GM23338 (cell line): ENCODE results near the gene LCE3B. TPM values are rescaled to one million over a fixed set of nuclear protein-coding genes. Genes with fewer than 3 reads are reported as not detected.

Source experiments
- ATAC-seq: fragments of 200-7000 bp; cut with Tn5 transposase; 3 replicates; pipeline ENCODE4 v1.9.1; 2020
- DNase-seq: peaks from one replicate; pipeline ENCODE4 v3.0.0-alpha.2; 2015; ENCODE audit warnings: low spot score
- H2AFZ ChIP-seq: fragments of 200-600 bp; sonication (generic); 2 replicates; pipeline ENCODE4 v1.8.0; 2016; ENCODE audit warnings: antibody characterized with exemption, mild to moderate bottlenecking, moderate library complexity
- H3F3A ChIP-seq: fragments of 200-600 bp; sonication (generic); replicated peaks from 2 replicates; pipeline ENCODE4 v1.8.0; 2017; ENCODE audit warnings: antibody characterized with exemption, mixed run types, low read depth
- H3K27ac ChIP-seq: fragments of 200-600 bp; sonication (generic); 2 replicates; pipeline ENCODE4 v1.6.1; 2016; ENCODE audit warnings: low read depth
- H3K27me3 ChIP-seq: fragments of 200-600 bp; sonication (generic); 2 replicates; pipeline ENCODE4 v1.8.0; 2016; ENCODE audit warnings: mild to moderate bottlenecking, mixed run types, moderate library complexity; ENCODE audit not compliant: insufficient read depth
- H3K36me3 ChIP-seq: fragments of 200-600 bp; sonication (generic); 2 replicates; pipeline ENCODE4 v1.8.0; 2016; ENCODE audit warnings: mild to moderate bottlenecking; ENCODE audit not compliant: insufficient read depth
- H3K4me1 ChIP-seq: fragments of 200-600 bp; sonication (generic); 2 replicates; pipeline ENCODE4 v1.8.0; 2016; ENCODE audit warnings: mild to moderate bottlenecking, moderate library complexity; ENCODE audit not compliant: insufficient read depth
- H3K4me2 ChIP-seq: fragments of 200-600 bp; sonication (generic); 2 replicates; pipeline ENCODE4 v1.7.1; 2017; ENCODE audit warnings: mixed run types
- H3K4me3 ChIP-seq: fragments of 200-600 bp; sonication (generic); 2 replicates; pipeline ENCODE4 v1.6.1; 2016; ENCODE audit warnings: mixed run types
- H3K79me2 ChIP-seq: fragments of 200-600 bp; sonication (generic); replicated peaks from 2 replicates; pipeline ENCODE4 v1.8.0; 2017; ENCODE audit warnings: mild to moderate bottlenecking; ENCODE audit not compliant: insufficient read depth
- H3K9me2 ChIP-seq: fragments of 200-600 bp; sonication (generic); 2 replicates; pipeline ENCODE4 v1.8.0; 2017; ENCODE audit not compliant: insufficient read depth
- H4K20me1 ChIP-seq: fragments of 200-600 bp; sonication (generic); replicated peaks from 2 replicates; pipeline ENCODE4 v1.8.0; 2017; ENCODE audit warnings: mild to moderate bottlenecking; ENCODE audit not compliant: insufficient read depth
- H3K27ac Mint-ChIP-seq: 2 replicates; pipeline ENCODE4 v1.8.0; 2020; ENCODE audit warnings: inconsistent platforms, mild to moderate bottlenecking, moderate library complexity, mixed read lengths
- H3K27me3 Mint-ChIP-seq: 3 replicates; pipeline ENCODE4 v1.8.0; 2022; ENCODE audit warnings: low read depth, mild to moderate bottlenecking, moderate library complexity, mixed read lengths, inconsistent platforms; ENCODE audit not compliant: insufficient read depth, poor library complexity
- H3K36me3 Mint-ChIP-seq: 3 replicates; pipeline ENCODE4 v1.8.0; 2021; ENCODE audit warnings: low read depth, mild to moderate bottlenecking, inconsistent platforms, moderate library complexity, mixed read lengths
- H3K4me1 Mint-ChIP-seq: 3 replicates; pipeline ENCODE4 v1.8.0; 2020; ENCODE audit warnings: mild to moderate bottlenecking, inconsistent platforms, mixed read lengths
- H3K4me3 Mint-ChIP-seq: 3 replicates; pipeline ENCODE4 v1.8.0; 2021; ENCODE audit warnings: moderate library complexity, mild to moderate bottlenecking, inconsistent platforms, mixed read lengths
- H3K9me3 Mint-ChIP-seq: 3 replicates; pipeline ENCODE4 v1.8.0; 2020; ENCODE audit warnings: moderate library complexity, mild to moderate bottlenecking, inconsistent platforms, mixed read lengths
- CREB1 ChIP-seq: fragments of 250-450 bp; sonication (Bioruptor Pico); IDR thresholded peaks from 2 replicates; pipeline ENCODE4 v1.5.0; 2020; ENCODE audit warnings: low read depth, mild to moderate bottlenecking, moderate library complexity
- CTCF ChIP-seq, 2 experiments: fragments of 200-600 bp in 1 of 2; sonication (generic) in 1 of 2; conservative IDR thresholded peaks; 2 replicates each; pipeline versions ENCODE4 v1.5.1 to v1.6.1; 2016 to 2017; ENCODE audit warnings: antibody characterized with exemption in 2 of 2, low read depth in 2 of 2, mild to moderate bottlenecking in 2 of 2, moderate library complexity in 1 of 2
- ETS1 ChIP-seq: IDR thresholded peaks from 2 replicates; pipeline ENCODE4 v1.6.1; 2016; ENCODE audit warnings: antibody characterized with exemption
- EZH2 ChIP-seq: fragments of 200-600 bp; sonication (generic); IDR thresholded peaks from one replicate; pipeline ENCODE4 v1.8.0; 2017; ENCODE audit warnings: antibody characterized with exemption, mild to moderate bottlenecking, low read depth; ENCODE audit not compliant: unreplicated experiment
- EZH2phosphoT487 ChIP-seq: fragments of 200-600 bp; sonication (generic); IDR thresholded peaks from one replicate; pipeline ENCODE4 v1.8.1; 2018; ENCODE audit warnings: antibody characterized with exemption; ENCODE audit not compliant: unreplicated experiment
- JUNB ChIP-seq: IDR thresholded peaks from one replicate; pipeline ENCODE4 v1.6.1; 2016; ENCODE audit warnings: antibody characterized with exemption; ENCODE audit not compliant: unreplicated experiment
- NANOG ChIP-seq: IDR thresholded peaks from 2 replicates; pipeline ENCODE4 v1.6.1; 2016; ENCODE audit warnings: antibody characterized with exemption, borderline replicate concordance
- POLR2AphosphoS5 ChIP-seq: IDR thresholded peaks from 2 replicates; pipeline ENCODE4 v1.6.1; 2016; ENCODE audit warnings: antibody characterized with exemption, low read depth
- REST ChIP-seq: IDR thresholded peaks from one replicate; pipeline ENCODE4 v1.6.1; 2018; ENCODE audit warnings: antibody characterized with exemption; ENCODE audit not compliant: unreplicated experiment
- STAT1 ChIP-seq: IDR thresholded peaks from one replicate; pipeline ENCODE4 v1.6.1; 2016; ENCODE audit warnings: antibody characterized with exemption; ENCODE audit not compliant: unreplicated experiment
- ZNF114 ChIP-seq: fragments of 250-450 bp; sonication (Bioruptor Pico); IDR thresholded peaks from 2 replicates; pipeline ENCODE4 v1.5.0; 2020; ENCODE audit warnings: mild to moderate bottlenecking, moderate library complexity
- ZNF331 ChIP-seq: fragments of 250-450 bp; sonication (Bioruptor Pico); IDR thresholded peaks from 2 replicates; pipeline ENCODE4 v1.5.0; 2020; ENCODE audit warnings: low read depth, mild to moderate bottlenecking, moderate library complexity
- ZNF462 ChIP-seq: fragments of 250-450 bp; sonication (Bioruptor Pico); IDR thresholded peaks from 2 replicates; pipeline ENCODE4 v1.5.0; 2020; ENCODE audit warnings: mild to moderate bottlenecking, moderate library complexity
- polyA plus RNA-seq: library from polyadenylated mRNA; unstranded; fragments of >200 nt; fragmentation: Nextera tagmentation; extraction: Ambion mirVana; gene quantifications from 2 replicates; pipeline ENCODE4 v1.2.1, GENCODE V29; 2016
- total RNA-seq: library from RNA; depleted of rRNA; stranded (reverse); fragments of >200 nt; shearing (Covaris generic); gene quantifications from 2 replicates; pipeline ENCODE4 v1.2.3, GENCODE V29; 2014

LCE3B gene
- total and polyA plus RNA-seq, 2 experiments from 2014 or later = not detected

GRCh38 chr1:152582647-152583046 lies 31.0 kb upstream of the LCE3B start:
- Histone ChIP-seq H3K27me3 (no peaks in the 10 kb centered on the region), H3K4me2 (no peak overlapping the region), H3F3A (no peaks in the 10 kb centered on the region), H3K36me3 (no peaks in the 10 kb centered on the region), H3K4me3 (no peak overlapping the region), H3K27ac (no peak overlapping the region), H2AFZ (no peak overlapping the region), H3K4me1 (peaks cover 20% of the 10 kb centered on the region), H3K79me2 (no peaks in the 10 kb centered on the region), H3K9me2 (peaks cover 13% of the 10 kb centered on the region; the same call in 1 of the 2 replicates), H4K20me1 (no peaks in the 10 kb centered on the region)
- ATAC-seq (no peak), DNase-seq (no peak)
- no peak overlapping the region for H3K27ac Mint-ChIP-seq
- no peak overlapping the region for H3K4me3 Mint-ChIP-seq
- peaks cover 6% of the 10 kb centered on the region; the same call in 1 of the 3 replicates for H3K9me3 Mint-ChIP-seq
- TF ChIP-seq ZNF462 (CRISPR knock-in tag) = no peak
- TF ChIP-seq JUNB = no peak
- TF ChIP-seq STAT1 = no peak
- TF ChIP-seq POLR2AphosphoS5 = no peak
- TF ChIP-seq CTCF (conservative IDR thresholded peaks at IDR 0.05; ENCODE audit: low read depth in 2 of 2) = no peak
- TF ChIP-seq EZH2 = no peak
- no peak for TF ChIP-seq CREB1 (CRISPR knock-in tag)
- TF ChIP-seq NANOG = no peak
- TF ChIP-seq ZNF331 = no peak
- TF ChIP-seq ZNF114 (CRISPR knock-in tag) = no peak
- no peak for TF ChIP-seq EZH2phosphoT487
- no peak for TF ChIP-seq REST
- no peak for TF ChIP-seq ETS1
- H3K4me1 Mint-ChIP-seq = peaks cover 15% of the 10 kb centered on the region
- H3K27me3 Mint-ChIP-seq = no peaks in the 10 kb centered on the region
- no peaks in the 10 kb centered on the region for H3K36me3 Mint-ChIP-seq
